Kidney capillary endothelial cell (primary cell): Measurements from ENCODE around the gene HOXB2.

Source experiments
- DNase-seq: peaks from one replicate; pipeline ENCODE4 v3.0.0-alpha.2; 2018; ENCODE audit warnings: low spot score

The HOXB2 gene

GRCh38 chr17:48545022-48545375 is at the start of gene HOXB2:
TSS of gene HOXB2 (minus strand) at chr17:48545109. CDS start at chr17:48544911, 198 bp downstream.
- peak; percentile 65 for DNase-seq

- peak; percentile 83 for DNase-seq
These were observed 49.1 kb upstream of the HOXB2 start for GRCh38 chr17:48593840-48594537.

- DNase-seq, result no peak
These were observed 48.4 kb upstream of the HOXB2 start, which contains the start of gene HOXB5 for GRCh38 chr17:48593126-48593829. TSS of gene HOXB5 (minus strand) at chr17:48593779. CDS start at chr17:48593682, 97 bp downstream.

GRCh38 chr17:48592577-48592976 is 47.7 kb upstream of the HOXB2 start:
- DNase-seq, result no peak

- DNase-seq, result no peak
These were observed 47.2 kb upstream of the HOXB2 start for GRCh38 chr17:48592057-48592514.

GRCh38 chr17:48591255-48592056 is 46.5 kb upstream of the HOXB2 start:
- no peak for DNase-seq

GRCh38 chr17:48590607-48591161 is 45.8 kb upstream of the HOXB2 start:
- no peak for DNase-seq

- DNase-seq, result no peak
These were observed 45.1 kb upstream of the HOXB2 start, which contains the start of gene HOXB3 for GRCh38 chr17:48589831-48590606. TSS of gene HOXB3 (minus strand) at chr17:48590241. CDS start at chr17:48552474, 37,767 bp downstream.

- no peak for DNase-seq
These were observed 44.3 kb upstream of the HOXB2 start for GRCh38 chr17:48589060-48589830.

GRCh38 chr17:48588528-48588927 is 43.6 kb upstream of the HOXB2 start:
- peak; percentile 71 for DNase-seq

GRCh38 chr17:48588074-48588415 is 43.1 kb upstream of the HOXB2 start:
- no peak for DNase-seq

- DNase-seq, result peak; percentile 78
These were observed 42.6 kb upstream of the HOXB2 start for GRCh38 chr17:48587276-48588073.

- DNase-seq, result no peak
These were observed 41.7 kb upstream of the HOXB2 start for GRCh38 chr17:48586355-48587258.

- no peak for DNase-seq
These were observed 39.4 kb upstream of the HOXB2 start for GRCh38 chr17:48584223-48584741.

GRCh38 chr17:48583708-48584222 is 38.9 kb upstream of the HOXB2 start:
- DNase-seq, result no peak

- DNase-seq, result no peak
These were observed 37.8 kb upstream of the HOXB2 start for GRCh38 chr17:48582750-48583069.

- DNase-seq, result no peak
These were observed 35.0 kb upstream of the HOXB2 start for GRCh38 chr17:48579760-48580554.

GRCh38 chr17:48579471-48579759 is 34.5 kb upstream of the HOXB2 start:
- DNase-seq, result no peak
